Tibial nerve (tissue), 3 donors: ENCODE data around the gene SLC35F5.

Experiments used
- POLR2A ChIP-seq, 2 donors: fragments of 450-650 bp; IDR thresholded peaks; one replicate each; pipeline ENCODE4 v1.6.1; 2017; ENCODE audit warnings: antibody characterized with exemption in 2 of 2, mild to moderate bottlenecking in 2 of 2, moderate library complexity in 2 of 2
- TF ChIP-seq, protein P1 (sequence below), 5 experiments: fragments of 200-600 bp in 3 of 5; fragments of 450-650 bp in 2 of 5; sonication (generic) in 3 of 5; IDR thresholded peaks; one replicate each; pipeline ENCODE4 v1.5.1; 2016 to 2019; ENCODE audit warnings: antibody characterized with exemption in 5 of 5, mild to moderate bottlenecking in 3 of 5, moderate library complexity in 2 of 5

DNA sequence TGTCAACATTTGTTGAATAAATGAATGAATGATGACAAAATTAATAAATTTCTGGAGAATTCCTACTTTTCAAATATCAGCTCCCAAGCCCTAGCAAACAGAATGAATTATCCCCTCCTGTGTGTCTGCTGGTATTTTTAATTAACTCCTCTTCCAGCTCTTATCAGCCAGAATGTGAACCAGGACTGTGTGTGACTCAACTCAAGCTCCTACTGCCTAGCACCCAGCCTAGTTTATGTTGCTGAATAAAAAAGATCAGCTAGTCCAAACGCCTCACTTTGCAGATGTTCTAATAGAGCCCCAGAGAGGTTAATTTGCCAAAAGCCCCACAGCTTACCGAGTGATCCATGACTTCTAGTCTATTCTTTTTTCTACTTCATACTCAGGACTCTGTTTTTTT is 79.1 kb downstream of the SLC35F5 start:
- TF ChIP-seq, protein P1, sequence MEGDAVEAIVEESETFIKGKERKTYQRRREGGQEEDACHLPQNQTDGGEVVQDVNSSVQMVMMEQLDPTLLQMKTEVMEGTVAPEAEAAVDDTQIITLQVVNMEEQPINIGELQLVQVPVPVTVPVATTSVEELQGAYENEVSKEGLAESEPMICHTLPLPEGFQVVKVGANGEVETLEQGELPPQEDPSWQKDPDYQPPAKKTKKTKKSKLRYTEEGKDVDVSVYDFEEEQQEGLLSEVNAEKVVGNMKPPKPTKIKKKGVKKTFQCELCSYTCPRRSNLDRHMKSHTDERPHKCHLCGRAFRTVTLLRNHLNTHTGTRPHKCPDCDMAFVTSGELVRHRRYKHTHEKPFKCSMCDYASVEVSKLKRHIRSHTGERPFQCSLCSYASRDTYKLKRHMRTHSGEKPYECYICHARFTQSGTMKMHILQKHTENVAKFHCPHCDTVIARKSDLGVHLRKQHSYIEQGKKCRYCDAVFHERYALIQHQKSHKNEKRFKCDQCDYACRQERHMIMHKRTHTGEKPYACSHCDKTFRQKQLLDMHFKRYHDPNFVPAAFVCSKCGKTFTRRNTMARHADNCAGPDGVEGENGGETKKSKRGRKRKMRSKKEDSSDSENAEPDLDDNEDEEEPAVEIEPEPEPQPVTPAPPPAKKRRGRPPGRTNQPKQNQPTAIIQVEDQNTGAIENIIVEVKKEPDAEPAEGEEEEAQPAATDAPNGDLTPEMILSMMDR (IDR thresholded peaks at IDR 0.05): no peak
- TF ChIP-seq POLR2A (IDR thresholded peaks at IDR 0.05): no peak
